Ovary (tissue), 3 donors: Measurements from ENCODE around the gene TMEM135.

ENCODE experiments used
- CTCF ChIP-seq, 3 donors: fragments of 450-650 bp in 2 of 3; fragments of 200-600 bp in 1 of 3; IDR thresholded peaks; one replicate each; pipeline versions ENCODE4 v1.5.1 to v1.8.0; 2016 to 2022; ENCODE audit warnings: antibody characterized with exemption in 3 of 3, mild to moderate bottlenecking in 1 of 3
- EP300 ChIP-seq: sonication (generic); formaldehyde crosslinking; IDR thresholded peaks from one replicate; pipeline ENCODE4 v1.6.1; 2017; ENCODE audit warnings: antibody characterized with exemption
- POLR2A ChIP-seq: fragments of 450-650 bp; IDR thresholded peaks from one replicate; pipeline ENCODE4 v1.6.1; 2017; ENCODE audit warnings: antibody characterized with exemption, mild to moderate bottlenecking, moderate library complexity
- donor health status: DM: no; HTN: no; CAD: no.

- TF ChIP-seq CTCF (IDR thresholded peaks at IDR 0.05) (no peak), POLR2A (no peak), EP300 (no peak)
Measured at GRCh38 chr11:87356428-87356827, 318.7 kb downstream of the TMEM135 start.
